ENCODE results near the gene SLC27A6.
"Not testable (repeated sequence)": the region's sequence is repeated elsewhere in the genome, so short reads cannot be mapped to it uniquely, and the experiment has no call there.

SLC27A6 gene

GRCh38 chr5:129003232-129003631 is 37.9 kb downstream of the SLC27A6 start:
- DNase-seq = no peak

GRCh38 chr5:129014185-129014584 is 48.9 kb downstream of the SLC27A6 start:
- DNase-seq = no peak

GRCh38 chr5:129018837-129019236 is 53.5 kb downstream of the SLC27A6 start:
- DNase-seq = no peak

- DNase-seq = no peak
Measured at GRCh38 chr5:129019401-129019908, 54.2 kb downstream of the SLC27A6 start.

- no peak for DNase-seq
Measured at GRCh38 chr5:129020683-129021082, 55.4 kb downstream of the SLC27A6 start.

GRCh38 chr5:129021744-129022143 is 56.5 kb downstream of the SLC27A6 start:
- DNase-seq = no peak

GRCh38 chr5:129022599-129022998 is 57.3 kb downstream of the SLC27A6 start:
- DNase-seq = no peak

GRCh38 chr5:129027260-129027659 is 62.0 kb downstream of the SLC27A6 start:
- DNase-seq = no peak

- no peak for DNase-seq
Measured at GRCh38 chr5:129031886-129032683, 66.8 kb downstream of the SLC27A6 start.

- not testable (repeated sequence) for DNase-seq
Measured at GRCh38 chr5:129036257-129036656, 71.0 kb downstream of the SLC27A6 start.

- no peak for DNase-seq
Measured at GRCh38 chr5:129041196-129041881, 76.1 kb downstream of the SLC27A6 start.

GRCh38 chr5:129042306-129042705 is 77.0 kb downstream of the SLC27A6 start:
- DNase-seq = no peak

GRCh38 chr5:129043894-129044293 is 78.6 kb downstream of the SLC27A6 start:
- no peak for DNase-seq

GRCh38 chr5:129046151-129046550 is 80.9 kb downstream of the SLC27A6 start:
- DNase-seq = no peak

GRCh38 chr5:129048509-129048908 is 83.2 kb downstream of the SLC27A6 start:
- DNase-seq = no peak

- no peak for DNase-seq
Measured at GRCh38 chr5:129049126-129049799, 84.0 kb downstream of the SLC27A6 start.

- DNase-seq = no peak
Measured at GRCh38 chr5:129051283-129051682, 86.0 kb downstream of the SLC27A6 start.

- DNase-seq = no peak
Measured at GRCh38 chr5:129053438-129053837, 88.2 kb downstream of the SLC27A6 start.

- no peak for DNase-seq
Measured at GRCh38 chr5:129057329-129057728, 92.0 kb downstream of the SLC27A6 start.

- no peak for DNase-seq
Measured at GRCh38 chr5:129061849-129062248, 96.6 kb downstream of the SLC27A6 start.

GRCh38 chr5:129063483-129064113 is 98.3 kb downstream of the SLC27A6 start:
- DNase-seq = no peak

- no peak for DNase-seq
Measured at GRCh38 chr5:129065721-129066120, 100.4 kb downstream of the SLC27A6 start.

- no peak for DNase-seq
Measured at GRCh38 chr5:129067745-129068144, 102.5 kb downstream of the SLC27A6 start.

Measured in activated CD8-positive, alpha-beta memory T cell treated with anti-CD3 and anti-CD28 coated beads for 24 hours (primary cell).